GM19043 (cell line): ENCODE measurements around the gene PRPH.
"Not testable (repeated sequence)": the region's sequence is repeated elsewhere in the genome, so short reads cannot be mapped to it uniquely, and the experiment has no call there.

Source experiments
- ATAC-seq: cut with Tn5 transposase; IDR thresholded peaks from one replicate; pipeline ENCODE4 v1.9.1; 2021; ENCODE audit warnings: low read depth; ENCODE audit not compliant: unreplicated experiment

PRPH gene

DNA sequence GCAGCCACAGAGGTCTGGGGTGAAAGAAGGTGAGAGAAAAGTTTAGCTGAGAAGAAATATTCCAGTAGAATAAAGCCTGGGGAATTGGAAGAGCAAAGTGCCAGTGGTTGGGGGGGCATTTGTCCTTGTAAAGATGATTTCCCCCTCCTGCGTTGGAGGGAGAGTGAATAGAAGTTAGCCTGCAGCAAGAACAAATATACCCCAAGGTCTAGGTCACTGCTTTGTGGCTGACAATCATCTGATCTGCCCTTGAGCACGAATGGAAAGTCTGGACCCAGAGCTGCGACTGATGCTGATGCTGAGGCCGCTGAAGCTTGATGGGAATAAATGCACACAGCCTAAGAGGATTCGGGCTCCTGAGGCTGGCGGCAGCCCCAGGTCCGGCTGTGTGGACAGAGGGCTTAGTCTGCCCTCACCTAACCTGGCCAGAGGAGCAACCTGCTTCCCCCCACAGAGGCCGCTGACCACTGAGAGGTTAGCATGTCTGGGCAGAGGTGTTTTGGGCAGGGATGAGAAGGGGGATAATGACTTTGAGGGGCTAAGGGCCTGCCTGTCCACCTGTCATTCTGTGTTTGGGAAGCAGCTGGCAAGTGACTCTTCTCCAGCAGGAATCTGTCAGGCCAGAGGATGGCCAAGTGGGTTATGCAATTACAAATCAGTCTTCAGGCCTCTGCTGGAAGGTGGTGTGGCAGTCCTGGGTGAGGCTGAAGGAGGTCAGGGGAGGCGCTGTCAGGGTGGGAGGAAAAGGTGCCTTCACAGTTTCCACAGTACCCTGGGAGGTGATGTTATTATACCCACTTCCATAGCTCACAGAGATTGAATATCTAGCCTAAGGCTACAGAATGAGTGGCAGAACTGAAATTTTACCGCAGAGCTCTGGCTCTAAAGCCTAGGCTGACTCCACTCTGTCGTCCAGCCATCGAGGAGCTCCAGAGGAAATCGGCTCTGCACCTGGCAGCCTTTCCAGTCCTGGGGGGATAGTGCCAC, 18.4 kb upstream of the PRPH start:
- ATAC-seq: no peak

DNA sequence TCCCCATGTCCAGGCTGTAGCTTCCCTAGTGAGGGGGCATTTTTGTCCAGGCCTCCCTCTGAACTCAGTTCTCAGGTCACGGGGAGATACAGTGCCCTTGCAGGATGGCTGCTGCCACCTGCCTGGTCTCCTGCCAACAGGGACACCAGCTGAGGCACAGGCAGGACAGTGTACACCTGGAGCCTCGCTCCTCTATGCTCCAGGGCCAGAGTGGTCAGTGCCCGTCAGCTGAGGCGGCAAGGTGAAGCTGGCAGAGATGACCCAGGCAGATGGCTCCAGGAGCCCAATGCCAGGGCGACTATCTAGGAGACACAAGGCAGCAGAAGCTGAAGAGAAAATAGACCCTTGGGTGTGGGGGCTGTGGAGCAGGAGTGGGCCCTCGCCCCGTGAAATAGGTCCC, 17.5 kb upstream of the PRPH start:
- no peak for ATAC-seq

DNA sequence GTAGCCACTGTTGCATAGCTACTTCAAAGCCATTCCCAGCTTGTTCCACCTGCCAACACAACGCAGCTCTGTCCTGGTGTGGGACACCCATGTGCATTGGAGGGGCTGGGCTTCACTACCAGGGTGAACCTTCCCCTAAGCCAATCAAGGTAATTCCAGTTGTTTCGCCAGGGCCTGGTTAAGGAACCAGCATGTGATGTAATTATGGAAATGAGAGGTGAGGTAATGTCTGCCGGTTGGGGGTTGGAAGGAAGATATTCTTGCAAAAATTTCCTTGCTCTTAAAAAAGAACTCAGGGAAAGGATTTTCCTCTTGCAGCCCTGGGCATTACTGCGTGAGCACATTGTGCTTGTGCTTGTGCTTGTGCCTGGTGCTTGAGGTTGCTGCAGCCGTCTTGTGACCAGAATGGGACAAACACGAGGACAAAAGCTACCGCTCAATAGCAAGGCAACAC, 15.2 kb upstream of the PRPH start:
- no peak for ATAC-seq

DNA sequence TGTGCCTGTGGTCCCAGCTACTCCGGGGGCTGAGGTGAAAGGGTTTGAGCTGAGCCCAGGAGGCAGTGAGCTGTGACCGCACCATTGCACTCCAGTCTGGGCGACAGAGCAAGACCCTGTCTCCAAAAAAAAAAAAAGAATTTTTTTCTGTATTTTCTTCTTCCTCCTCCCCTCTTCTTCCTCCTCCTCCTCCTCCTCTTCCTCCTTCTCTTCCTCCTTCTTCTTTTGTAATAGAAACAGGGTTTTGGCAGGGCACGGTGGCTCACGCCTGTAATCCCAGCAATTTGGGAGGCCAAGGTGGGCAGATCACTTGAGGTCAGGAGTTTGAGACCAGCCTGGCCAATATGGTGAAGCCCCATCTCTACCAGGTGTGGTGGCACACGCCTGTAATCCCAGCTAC, 14.4 kb upstream of the PRPH start:
- ATAC-seq: not testable (repeated sequence)

- no peak for ATAC-seq
These were observed 12.6 kb upstream of the PRPH start for GRCh38 chr12:49282302-49282701.

DNA sequence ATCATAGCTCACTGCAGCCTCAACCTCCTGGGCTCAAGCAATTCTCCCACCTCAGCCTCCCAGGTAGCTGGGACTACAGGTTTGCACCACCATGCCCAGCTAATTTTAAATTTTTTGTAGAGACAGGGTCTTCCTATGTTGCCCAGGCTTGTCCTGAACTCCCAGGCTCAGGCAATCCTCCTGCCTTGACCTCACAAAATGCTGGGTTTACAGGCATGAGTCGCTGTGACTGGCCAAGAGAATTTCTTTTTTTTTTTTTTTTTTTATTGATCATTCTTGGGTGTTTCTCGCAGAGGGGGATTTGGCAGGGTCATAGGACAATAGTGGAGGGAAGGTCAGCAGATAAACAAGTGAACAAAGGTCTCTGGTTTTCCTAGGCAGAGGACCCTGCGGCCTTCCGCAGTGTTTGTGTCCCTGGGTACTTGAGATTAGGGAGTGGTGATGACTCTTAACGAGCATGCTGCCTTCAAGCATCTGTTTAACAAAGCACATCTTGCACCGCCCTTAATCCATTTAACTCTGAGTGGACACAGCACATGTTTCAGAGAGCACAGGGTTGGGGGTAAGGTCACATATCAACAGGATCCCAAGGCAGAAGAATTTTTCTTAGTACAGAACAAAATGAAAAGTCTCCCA, 12.1 kb upstream of the PRPH start:
- not testable (repeated sequence) for ATAC-seq

GRCh38 chr12:49283541-49284429, 11.2 kb upstream of the PRPH start:
- no peak for ATAC-seq

DNA sequence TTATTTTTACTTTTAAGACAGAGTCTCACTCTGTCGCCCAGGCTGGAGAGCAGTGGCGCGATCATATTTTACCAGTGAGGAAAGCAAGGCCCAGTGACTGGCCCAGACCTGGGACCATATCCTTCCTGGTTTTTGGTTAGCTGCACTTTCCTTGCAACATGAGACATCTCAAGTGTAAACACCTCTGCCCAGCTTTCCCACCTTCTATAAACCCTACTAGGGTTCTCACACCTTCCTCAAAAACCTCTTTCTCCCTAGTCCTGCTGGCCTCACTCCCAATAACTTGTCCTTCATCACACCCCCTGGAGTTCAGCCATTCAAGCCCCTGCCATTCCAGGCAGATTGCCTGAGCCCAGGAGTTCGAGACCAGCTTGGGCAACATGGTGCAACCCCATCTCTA, 10.3 kb upstream of the PRPH start:
- no peak for ATAC-seq

- ATAC-seq: no peak
These were observed 7.1 kb upstream of the PRPH start for GRCh38 chr12:49287876-49288275.

DNA sequence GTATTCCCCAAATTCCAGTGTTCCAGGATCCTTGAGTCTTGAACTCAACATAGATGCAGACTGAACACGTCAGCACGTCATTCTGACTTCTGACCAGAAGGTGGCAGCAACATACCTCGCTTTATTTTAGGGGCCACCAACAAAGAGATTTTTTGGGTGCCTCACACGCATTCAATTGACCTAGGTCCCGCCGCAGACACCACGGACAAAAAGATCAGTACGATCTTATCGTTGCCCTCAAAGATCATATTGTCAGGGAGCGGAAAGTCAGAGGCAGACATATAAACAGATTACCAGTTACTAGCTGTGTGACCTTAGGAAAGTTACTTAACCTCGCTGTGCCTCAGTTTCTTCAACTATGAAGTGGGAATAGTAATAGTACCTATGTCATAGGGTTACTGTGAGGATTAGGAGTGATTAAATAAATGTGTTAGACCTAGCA, 6.5 kb upstream of the PRPH start:
- no peak for ATAC-seq

- no peak for ATAC-seq
These were observed 5.9 kb upstream of the PRPH start for GRCh38 chr12:49288922-49289555.

GRCh38 chr12:49292729-49293055, 2.3 kb upstream of the PRPH start:
- ATAC-seq: no peak

- ATAC-seq: no peak
These were observed 1.6 kb upstream of the PRPH start for GRCh38 chr12:49293056-49293956.

DNA sequence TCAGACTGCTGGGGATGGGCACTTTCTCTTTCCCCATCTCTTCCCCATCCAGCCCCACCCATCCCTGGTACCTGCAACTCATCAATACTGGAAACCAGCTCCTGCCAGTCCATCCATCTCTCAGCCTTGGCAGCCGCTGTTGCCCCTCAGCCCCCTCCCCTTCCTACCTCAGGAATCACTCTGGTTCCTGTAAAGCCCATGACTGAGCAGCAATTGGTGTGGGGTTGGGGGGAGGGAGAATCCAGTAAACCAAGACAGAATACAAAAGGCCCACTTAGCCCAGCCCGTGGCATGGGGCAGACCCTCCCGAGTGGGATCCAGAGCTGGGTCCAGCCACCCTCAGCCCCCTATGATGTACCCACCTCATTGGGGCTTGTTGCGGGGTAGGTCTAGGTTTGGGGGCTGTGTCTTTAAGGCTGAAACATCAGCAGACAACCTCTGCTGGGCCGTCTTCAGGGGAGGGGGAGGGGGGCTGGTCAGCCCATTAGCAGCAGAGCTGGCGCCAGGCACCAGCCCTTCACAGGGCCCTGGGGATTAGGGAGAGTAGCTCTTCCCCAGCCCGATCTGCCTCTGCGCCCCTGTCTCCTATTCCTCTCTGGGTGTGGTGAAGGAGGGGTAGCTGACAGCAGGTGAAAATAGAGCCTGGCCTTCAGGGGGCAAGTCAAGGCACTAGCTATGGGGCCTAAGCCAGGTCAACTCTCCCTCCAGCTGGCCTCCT, 702 bp upstream of the PRPH start:
- ATAC-seq: no peak

GRCh38 chr12:49294804-49295081, 204 bp upstream of the PRPH start:
- no peak for ATAC-seq

- ATAC-seq: no peak
These were observed 1.3 kb downstream of the PRPH start for GRCh38 chr12:49296034-49296835.

DNA sequence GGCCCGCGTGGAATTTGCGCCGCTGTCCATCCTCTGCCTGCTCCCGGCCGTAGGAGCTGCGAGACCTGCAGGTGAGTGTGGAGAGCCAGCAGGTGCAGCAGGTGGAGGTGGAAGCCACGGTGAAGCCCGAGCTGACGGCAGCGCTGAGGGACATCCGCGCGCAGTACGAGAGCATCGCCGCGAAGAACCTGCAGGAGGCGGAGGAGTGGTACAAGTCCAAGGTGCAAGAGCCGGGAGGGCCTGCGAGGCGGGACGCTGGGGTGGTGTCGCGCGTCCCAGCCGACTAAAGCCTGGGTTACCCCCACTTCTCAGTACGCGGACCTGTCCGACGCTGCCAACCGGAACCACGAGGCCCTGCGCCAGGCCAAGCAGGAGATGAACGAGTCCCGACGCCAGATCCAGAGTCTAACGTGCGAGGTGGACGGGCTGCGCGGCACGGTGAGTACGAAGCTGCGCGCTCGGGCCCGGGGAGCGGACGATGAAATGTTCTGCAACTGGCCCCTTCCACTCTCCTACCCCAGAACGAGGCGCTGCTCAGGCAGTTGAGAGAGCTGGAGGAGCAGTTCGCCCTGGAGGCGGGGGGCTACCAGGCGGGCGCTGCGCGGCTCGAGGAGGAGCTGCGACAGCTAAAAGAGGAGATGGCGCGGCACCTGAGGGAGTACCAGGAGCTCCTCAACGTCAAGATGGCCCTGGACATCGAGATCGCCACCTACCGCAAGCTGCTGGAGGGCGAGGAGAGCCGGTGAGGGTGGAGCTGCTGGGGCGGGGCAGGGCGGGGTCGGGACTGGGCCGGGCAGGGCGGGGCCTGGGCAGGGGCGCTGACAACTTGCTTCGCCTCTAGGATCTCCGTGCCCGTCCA, 2.1 kb downstream of the PRPH start:
- no peak for ATAC-seq
